Activated T-helper 1 cell treated with Interleukin-2 at 50 U/mL for 16 hours (primary cell): ENCODE results near the gene DNAH8.
"Not testable (repeated sequence)": the region's sequence is repeated elsewhere in the genome, so short reads cannot be mapped to it uniquely, and the experiment has no call there.

ENCODE experiments used
- DNase-seq: peaks from one replicate; pipeline ENCODE4 v3.0.0-alpha.2; 2020; ENCODE audit warnings: low read depth

Gene DNAH8

DNA sequence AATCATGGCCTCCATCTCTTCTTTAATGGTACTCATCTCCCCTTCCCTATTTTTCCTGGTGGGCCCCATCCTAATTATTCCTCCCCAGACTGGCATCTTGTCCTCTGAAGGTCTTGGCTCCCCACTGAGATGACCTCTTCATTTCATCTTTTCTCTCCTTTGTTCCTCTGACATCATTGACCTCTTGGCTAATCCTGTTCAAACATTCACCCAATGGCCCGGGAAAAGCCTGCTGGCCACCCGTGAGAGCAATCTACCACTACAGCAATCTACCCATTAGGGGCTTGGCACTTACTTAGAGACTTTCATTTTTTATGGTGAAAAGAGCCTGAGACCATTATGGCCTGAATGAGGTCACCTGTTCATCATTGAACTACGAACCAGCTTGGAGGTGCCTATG, 130.8 kb downstream of the DNAH8 start:
- DNase-seq = no peak

DNA sequence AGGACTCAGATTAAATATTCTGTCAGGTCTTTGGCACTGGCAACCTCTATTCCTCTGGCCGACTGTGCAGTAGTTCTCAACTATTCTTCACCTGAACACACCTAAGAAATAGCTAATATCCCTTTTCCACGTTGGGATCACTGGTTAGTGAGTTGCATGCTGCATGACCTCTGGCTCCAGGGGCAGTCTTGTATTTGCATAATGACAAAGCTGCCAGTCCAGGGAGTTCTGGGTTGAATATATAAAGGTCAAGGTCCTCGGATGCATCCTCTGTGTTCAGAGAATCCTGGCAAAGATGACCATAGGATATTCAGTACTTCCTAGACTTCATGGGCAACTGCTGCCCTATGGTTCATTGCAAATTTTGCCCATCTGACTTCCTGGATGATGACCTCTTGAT, 131.2 kb downstream of the DNAH8 start:
- DNase-seq = no peak

DNA sequence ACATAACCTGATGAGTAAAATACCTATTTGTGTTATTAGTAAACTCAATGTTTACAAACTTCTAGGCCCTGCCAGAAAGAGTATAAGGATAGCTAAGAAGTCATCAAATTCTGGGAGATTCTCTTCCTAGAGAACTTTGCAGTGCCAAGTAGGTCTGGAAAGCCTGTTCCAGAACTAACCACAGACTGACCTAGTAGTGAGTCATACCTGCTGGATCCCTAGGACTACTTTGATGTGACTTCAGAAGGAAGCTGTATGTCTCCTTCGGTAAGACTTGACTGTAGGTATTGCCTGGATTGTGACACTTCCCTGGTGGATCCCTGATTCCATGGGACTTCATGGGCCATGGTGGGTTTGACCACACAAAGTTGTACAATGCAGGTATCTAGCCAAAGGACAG, 131.7 kb downstream of the DNAH8 start:
- no peak for DNase-seq

DNA sequence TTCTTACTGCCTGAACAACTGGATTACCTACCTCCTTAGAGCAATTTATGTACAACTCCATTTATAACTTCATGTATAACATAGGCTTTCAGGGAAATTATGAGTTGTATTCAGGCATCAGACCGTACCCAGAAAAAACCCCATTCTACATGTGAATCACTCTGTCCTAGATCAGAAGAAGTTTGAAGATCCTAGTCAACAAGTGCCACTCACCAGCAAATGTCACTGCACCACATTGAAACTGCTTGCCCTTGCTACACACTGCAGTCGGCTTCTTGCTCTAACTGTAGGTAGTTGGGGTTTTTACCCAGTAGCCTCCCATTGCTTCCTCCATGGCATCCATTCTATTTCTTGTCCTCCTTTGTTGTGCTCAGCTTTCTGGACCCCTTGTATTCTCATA, 132.4 kb downstream of the DNAH8 start:
- no peak for DNase-seq

DNA sequence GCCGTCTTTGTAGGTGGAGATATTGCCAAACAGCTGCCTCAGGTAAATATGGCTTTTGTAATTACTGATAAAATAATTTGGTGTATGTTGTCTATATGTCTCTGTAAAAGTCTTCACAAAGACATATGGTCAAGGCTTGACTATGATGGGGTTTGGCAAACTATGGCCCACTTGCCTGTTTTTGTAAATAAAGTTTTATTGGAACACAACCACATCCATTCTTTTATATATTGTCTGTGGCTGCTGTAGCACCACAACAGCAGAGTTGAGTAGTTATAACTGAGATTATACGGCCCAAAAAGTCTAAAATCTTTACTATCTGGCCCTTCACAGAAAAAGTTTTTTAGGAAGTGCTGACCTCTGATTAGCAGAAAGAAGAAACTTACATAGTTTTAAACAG, 133.6 kb downstream of the DNAH8 start:
- DNase-seq = no peak

DNA sequence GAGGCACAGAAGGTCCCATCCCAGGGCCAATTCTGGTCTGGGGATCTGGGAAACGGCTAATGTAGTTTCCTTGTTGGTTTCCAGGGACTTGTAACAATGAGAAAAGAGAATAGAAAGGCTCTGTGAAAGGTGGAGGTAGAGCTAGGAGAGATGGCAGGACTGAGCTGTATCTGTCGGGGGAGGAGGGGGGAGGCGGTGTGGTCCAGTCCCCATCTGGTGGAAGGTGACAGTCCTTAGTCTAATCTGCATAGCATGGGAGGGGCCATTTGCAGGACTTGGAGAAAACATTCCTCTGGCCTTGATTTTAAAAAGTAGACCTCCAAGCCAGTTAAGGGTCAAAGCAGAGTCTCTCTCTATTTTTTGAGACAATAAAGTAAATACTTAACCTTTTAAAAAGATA, 137.1 kb downstream of the DNAH8 start:
- no peak for DNase-seq

DNA sequence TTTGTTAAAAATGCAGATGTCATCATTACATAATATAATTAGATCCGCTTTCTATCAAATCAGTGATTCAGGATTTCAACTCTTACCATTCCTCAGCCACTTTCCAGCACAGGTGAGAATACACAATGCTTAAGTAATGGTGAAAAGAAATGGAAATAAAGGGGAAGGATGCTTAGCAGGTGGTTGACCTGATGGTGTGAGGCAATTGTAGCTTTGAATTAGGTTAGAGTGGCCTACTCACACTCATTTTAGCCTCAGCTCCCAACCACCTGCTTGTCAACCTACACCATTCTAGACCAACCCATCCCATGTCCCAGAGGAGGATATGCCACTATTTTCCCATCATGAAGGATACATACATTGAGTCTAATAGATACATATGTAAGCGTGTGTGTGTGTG, 138.1 kb downstream of the DNAH8 start:
- no peak for DNase-seq

DNA sequence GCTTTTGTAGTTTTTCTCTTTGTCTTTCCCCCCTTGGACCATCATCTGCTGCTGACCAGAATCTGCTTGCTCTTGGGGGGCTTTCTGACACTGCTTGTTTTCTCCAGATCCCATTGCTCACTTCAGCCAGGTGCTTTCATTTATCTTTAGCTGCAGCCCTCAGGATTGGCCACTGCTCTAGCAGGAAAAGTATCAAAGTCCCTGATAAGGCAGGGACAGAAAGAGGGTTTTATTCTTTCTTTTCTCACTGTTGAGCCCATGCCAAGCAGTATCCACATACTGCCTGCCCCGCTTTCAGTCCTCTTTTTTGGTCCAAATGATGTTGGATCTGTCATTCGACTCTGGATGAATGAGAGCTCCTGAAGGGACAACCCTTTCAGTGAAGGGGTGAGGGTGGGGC, 141.4 kb downstream of the DNAH8 start:
- no peak for DNase-seq

DNA sequence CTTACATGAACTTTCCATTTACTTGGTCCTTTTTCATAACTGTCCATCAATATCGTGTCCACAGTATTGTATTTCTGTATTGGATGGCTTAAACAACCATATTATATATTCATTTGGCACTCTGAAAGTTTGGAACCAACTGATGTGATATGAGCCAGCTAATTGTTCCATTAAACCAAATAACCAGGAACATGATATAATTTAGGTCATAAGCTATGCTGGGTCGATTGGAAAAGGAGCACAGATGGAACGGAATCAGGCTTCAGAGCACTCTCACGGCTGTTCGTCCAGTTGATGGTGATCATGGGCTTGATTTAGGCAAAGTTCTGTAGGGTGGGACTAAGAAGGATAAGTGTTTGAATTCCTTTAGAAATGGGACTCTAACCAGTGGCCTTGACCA, 142.7 kb downstream of the DNAH8 start:
- no peak for DNase-seq

DNA sequence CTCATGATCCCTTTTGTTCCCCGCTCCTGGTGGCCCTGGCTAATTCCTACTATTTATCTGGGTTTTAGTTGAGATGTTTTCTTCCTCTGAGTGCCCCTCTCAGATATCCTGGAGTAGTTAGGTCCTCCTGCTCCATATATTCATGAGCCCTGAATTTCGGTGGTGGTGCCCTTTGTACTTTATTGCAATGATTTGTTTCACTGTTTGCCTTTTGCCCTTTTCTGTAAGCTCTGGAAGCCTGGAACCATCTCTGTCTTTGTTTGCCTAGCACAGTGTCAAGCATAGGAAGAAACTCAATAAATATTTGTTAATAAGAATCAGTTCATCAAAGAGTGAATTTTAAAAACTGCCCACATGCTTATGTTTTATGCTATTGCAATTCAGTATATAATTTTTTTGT, 144.9 kb downstream of the DNAH8 start:
- DNase-seq = no peak

DNA sequence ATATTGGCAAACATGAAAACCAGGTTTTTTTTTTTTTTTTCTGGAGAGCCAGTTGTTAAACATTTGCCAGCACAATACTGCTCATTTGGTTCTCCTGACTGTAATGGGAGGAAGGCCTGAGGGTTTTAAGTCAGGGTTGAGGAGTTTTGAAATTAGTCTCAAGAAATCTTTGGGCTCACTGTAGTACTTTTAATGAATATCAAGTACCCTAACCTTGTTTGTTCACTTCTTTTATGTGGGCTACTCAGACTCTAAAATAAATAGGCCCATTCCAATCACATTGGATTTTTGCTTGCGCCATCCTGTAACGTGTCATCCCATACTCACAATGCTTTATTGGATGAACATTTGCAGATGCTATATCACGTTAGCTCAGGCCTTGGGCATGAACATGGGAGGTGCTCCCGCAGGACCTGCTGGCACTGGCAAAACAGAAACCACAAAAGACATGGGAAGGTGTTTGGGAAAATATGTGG, 146.9 kb downstream of the DNAH8 start:
- no peak for DNase-seq

DNA sequence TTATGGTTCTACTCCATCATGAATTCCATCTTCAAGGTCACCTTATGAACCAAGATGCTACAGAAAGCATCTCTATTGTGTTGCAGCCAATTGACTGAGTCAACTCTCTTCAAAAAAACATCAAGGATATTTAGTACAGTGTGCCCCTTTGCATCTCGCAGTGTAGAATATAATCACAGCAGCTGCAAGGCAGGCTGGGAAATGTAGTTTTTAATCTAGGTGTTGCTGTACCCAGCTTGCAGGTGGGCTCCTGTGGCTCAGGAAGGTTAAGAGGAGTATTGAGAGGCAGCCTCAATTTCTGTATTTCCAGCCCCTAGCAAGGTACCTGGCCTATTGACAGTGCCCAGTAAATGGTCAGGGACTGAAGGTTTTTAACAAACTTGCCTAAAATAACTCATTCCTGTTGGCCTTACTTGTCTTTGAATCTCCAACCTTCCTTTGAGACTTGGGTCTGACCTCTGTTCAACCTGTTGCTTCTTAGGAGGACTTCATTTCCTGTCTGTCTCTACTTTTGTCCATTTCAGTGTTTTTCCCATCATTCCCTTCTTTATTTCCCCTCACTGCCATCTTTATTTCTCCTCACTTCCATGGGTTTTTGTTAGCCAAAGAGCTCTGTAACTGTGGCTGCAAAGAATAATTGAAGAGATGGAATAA, 150.5 kb downstream of the DNAH8 start:
- no peak for DNase-seq

DNA sequence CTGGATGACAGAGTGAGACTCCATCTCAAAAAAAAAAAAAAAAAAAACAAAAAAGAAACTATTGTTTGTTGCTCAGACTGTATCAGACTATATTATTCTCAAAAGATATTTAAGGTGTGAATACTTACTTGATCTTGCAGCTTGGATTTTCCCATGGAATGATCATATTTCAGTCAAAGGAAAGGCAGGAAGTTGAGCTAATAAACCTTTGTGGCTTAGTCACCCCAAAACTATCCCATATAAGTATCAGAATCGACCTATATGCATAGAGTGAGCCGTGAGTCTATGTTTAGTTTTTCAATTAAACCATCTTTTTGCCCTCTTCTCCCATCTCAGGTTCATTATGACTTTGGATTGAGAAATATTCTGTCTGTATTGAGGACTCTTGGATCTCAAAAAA, 152.6 kb downstream of the DNAH8 start:
- DNase-seq = no peak

DNA sequence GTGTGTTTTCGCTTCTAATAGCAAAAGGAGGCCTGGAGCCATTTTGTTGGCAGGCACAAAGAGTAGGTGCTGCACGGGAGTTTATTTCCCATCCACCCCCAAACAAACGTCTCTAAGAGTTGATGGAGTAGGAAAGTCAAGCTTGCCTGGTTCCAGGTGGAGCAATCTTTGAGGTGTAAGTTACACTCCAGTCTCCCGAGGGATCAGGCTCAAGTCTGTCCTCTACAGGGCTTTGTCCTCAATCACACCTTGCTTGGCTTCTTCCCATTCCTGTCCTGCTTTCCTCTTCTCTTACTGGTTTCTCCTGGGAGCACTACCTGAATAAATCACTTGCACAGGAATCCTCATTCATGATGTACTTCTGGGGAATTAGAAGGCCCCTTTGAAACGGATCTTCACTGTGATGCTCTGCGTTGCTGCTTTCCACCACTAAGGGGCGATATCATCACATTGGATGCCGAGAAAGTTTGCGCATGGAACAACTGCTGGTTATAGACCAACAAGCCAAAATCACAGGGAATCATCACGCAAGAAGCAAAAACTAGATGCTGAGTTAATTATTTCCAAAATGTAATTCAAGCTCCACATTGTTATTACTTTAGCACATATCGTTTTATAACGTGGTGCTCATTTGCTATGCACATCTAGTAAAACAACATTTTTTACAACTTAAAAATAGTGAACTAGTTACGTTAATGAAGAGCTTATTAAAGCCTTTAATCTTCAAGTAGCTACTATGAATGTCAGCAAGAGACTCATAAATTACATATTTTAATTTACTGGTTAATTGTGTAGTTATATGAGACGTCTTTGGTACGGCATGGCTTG, 156.8 kb downstream of the DNAH8 start:
- DNase-seq = no peak

DNA sequence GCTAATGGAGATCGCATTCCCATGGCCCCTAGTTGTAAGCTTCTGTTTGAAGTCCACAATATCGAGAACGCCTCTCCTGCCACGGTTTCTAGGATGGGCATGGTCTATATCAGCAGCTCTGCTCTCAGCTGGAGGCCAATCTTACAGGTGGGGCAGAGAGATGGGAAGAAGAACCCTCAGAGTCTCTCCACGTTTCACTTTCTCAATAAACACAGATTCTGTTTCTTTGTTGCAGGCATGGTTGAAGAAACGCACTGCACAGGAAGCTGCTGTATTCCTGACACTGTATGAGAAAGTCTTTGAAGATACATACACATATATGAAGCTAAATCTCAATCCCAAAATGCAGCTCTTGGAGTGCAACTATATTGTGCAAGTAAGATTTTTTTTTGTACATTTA, 157.9 kb downstream of the DNAH8 start:
- no peak for DNase-seq

DNA sequence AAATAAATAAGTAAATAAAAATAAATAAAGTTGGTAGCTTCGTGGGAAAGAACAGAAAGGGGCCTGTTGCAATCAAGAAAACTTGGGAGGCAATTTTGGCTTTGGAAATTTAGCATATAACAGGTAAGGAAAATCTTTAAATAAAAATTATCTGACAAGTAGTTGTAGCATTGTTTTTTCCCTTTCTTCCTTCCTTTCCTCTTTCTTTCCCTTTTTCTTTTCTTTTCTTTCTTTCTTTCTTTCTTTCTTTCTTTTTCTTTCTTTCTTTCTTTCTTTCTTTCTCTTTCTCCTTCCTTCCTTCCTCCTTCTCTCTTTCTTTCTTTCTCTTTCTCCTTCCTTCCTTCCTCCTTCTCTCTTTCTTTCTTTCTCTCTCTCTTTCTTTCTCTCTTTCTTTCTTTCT, 158.7 kb downstream of the DNAH8 start:
- not testable (repeated sequence) for DNase-seq

DNA sequence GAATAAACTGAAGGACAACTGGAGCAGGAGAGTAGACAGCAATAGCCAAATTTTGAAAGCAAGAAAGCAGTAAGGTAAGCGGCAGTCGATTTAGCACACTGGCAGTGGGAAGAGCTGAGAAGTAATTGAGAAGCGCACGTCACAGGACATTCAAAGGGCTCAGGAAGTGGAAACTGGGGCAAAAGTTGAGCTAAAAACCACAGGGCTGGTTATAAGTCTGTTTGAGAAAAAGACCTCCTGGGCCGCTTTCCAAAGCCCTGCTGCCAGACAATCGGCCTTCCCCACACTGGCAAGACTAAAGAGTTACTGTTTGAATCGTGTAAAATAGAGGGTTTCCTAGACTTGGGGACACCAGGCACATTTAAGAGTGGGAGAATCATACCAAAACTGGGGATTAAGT, 161.4 kb downstream of the DNAH8 start:
- no peak for DNase-seq

DNA sequence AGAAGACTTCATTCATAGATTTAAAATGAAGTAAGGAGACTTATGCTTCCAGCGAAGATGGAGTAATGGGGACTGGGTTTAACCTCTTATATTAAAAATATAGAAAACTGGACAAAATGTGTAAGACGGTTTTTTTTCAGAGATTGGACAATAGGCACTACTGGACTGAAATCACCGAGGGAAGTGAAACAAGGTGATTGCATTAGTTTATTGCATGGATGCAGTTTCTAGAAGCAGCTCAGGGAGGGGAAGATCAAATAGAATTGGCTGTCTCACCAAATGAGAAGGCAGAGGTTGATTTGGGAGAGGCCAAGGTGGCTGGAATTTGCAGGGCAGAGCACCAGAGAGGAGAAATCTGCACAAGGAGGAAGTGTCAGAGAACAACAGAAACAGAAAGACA, 162.6 kb downstream of the DNAH8 start:
- no peak for DNase-seq

DNA sequence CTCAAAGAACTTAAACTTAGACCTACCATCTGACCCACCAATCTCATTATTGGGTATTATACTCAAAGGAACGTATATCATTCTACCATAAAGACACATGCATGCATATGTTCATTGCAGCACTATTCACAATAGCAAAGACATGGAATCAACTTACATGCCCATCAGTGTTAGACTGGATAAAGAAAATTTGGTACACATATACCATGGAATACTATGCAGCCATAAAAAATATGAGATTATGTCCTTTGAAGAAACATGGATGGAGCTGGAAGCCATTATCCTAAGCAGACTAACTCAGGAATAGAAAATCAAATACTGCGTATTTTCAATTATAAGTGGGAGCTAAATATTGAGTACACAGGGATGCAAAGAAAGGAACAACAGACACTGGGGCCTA, 167.0 kb downstream of the DNAH8 start:
- no peak for DNase-seq

DNA sequence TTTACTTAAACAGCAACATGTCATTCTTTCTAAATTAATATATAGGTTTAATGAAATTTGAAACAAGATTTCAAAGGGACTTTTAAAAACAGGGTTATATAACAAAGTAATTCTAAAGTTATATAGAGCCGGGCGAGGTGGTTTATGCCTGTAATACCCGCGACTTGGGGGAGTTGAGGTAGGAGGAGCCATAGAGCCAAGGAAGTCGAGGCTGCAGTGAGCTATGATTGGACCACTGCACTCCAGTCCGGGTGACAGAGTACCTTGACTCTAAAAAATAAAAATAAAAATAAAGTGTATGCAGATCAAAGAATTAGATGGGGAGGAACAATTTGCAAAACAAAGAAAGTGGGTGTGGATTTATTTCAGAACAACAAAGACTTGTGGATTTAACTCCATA, 182.4 kb downstream of the DNAH8 start:
- no peak for DNase-seq

DNA sequence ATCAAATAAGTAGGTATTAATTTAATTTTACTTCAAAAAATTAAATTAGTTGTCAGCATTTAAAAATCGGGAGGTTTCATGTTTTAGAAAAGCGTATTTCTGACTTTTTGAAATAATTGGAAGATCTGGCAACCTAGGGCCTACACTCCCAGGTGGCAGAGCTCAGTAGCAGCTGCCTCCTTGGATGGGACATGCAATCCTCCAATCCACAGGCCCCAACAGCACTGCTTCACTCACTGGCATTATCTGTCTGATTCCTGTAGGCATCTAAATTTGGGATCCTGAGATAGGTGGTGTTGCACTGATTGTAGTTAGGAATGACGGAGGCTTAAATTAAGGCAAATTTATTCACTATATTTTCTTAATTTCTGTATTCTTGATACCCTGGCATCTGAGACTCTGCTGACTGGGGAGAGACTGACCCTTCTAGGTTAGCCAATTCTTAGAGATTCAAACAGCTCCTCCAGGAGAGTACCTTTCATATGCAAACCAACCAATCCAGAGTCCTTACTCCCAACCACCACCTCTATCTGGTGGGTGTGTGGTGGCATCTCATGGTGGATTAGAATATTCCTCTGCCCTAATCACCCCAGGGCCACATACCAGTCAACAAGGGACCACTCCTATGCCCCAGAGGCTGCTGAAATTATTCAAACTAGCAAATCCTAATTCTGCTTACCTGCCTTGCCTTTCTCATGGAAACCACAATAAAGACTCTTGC, 186.9 kb downstream of the DNAH8 start:
- DNase-seq = no peak

DNA sequence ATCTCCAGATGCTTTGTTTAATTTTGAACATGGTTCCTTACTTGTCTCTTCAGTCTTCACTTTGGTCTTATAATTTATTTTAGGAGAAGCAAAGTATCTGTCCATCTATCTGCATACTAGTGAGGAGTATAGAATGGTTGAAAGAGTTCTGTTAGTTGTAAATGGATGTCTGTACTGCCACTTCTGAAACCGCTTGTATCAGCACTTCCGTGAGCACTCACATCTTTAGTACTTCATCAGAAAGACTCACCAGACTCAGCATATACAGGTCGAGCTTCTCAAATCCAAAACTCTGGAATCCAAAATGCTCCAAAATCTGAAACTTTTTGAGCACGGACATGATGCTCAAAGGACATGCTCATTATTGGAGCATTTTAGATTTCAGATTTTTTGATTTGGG, 191.5 kb downstream of the DNAH8 start:
- no peak for DNase-seq

DNA sequence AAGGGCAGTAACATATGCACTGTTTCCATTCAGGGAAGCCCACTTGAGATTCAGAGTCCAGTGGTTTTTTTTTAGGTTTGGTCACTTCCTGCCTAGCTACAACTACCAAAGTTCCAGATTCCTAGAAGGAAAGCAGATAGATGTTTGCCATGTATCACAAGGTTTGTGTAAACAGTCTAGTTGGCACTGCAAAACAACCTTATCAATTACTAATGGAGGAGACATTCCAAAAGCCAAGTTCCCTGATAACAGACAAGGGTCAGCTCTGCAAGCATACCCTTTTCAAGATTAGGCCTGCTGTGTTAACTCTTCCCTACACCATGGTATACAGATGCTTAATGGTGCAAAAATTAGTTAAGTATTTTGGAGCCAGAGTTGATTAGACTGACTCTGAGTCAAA, 192.2 kb downstream of the DNAH8 start:
- DNase-seq = no peak
